22Rv1 (cell line): ENCODE results near the gene ZNF618.

Experiments used
- CTCF ChIP-seq: fragments of 450-650 bp; IDR thresholded peaks from 2 replicates; pipeline ENCODE4 v1.5.1; 2017; ENCODE audit warnings: mild to moderate bottlenecking
- ZFX ChIP-seq: fragments of 450-650 bp; IDR thresholded peaks from 2 replicates; pipeline ENCODE4 v1.6.1; 2017; ENCODE audit warnings: antibody characterized with exemption, borderline replicate concordance

GRCh38 chr9:114085387-114085789 lies 209.3 kb downstream of the ZNF618 start:
- no peak for TF ChIP-seq CTCF
- no peak for TF ChIP-seq ZFX
